Smooth muscle cell (in vitro differentiated cells): Measurements from ENCODE around the gene FAM107B. TPM values are rescaled to one million over a fixed set of nuclear protein-coding genes. Genes with fewer than 3 reads are reported as not detected.

Experiments
- DNase-seq: peaks from one replicate; lab custom pipeline; 2025; ENCODE audit not compliant: unreplicated experiment; lab: John Stamatoyannopoulos, UW
- H2AFZ ChIP-seq: fragments of 200-600 bp; sonication (generic); 2 replicates; pipeline ENCODE4 v1.6.0; 2016; ENCODE audit warnings: antibody characterized with exemption, low read depth, mild to moderate bottlenecking
- H3F3A ChIP-seq: fragments of 200-600 bp; sonication (generic); 2 replicates; pipeline ENCODE4 v1.6.0; 2017; ENCODE audit warnings: antibody characterized with exemption, low read depth
- H3K27ac ChIP-seq: fragments of 200-600 bp; sonication (generic); 2 replicates; pipeline ENCODE4 v1.5.1; 2016; ENCODE audit warnings: low read depth, mild to moderate bottlenecking
- H3K27me3 ChIP-seq: fragments of 200-600 bp; sonication (generic); 2 replicates; pipeline ENCODE4 v1.6.1; 2016; ENCODE audit warnings: low read depth, mild to moderate bottlenecking
- H3K36me3 ChIP-seq: fragments of 200-600 bp; sonication (generic); 2 replicates; pipeline ENCODE4 v1.5.1; 2016; ENCODE audit warnings: low read depth
- H3K4me1 ChIP-seq: fragments of 200-600 bp; sonication (generic); 2 replicates; pipeline ENCODE4 v1.5.1; 2016; ENCODE audit warnings: low read depth
- H3K4me2 ChIP-seq: fragments of 200-600 bp; sonication (generic); 2 replicates; pipeline ENCODE4 v1.6.0; 2016; ENCODE audit warnings: mild to moderate bottlenecking
- H3K4me3 ChIP-seq: fragments of 200-600 bp; sonication (generic); 2 replicates; pipeline ENCODE4 v1.5.1; 2016; ENCODE audit warnings: mild to moderate bottlenecking
- H3K79me2 ChIP-seq: fragments of 200-600 bp; sonication (generic); 2 replicates; pipeline ENCODE4 v1.6.0; 2016; ENCODE audit warnings: low read depth, mild to moderate bottlenecking
- H3K9ac ChIP-seq: fragments of 200-600 bp; sonication (generic); 2 replicates; pipeline ENCODE4 v1.6.0; 2016; ENCODE audit warnings: low read depth
- H3K9me3 ChIP-seq: fragments of 200-600 bp; sonication (generic); replicated peaks from 2 replicates; pipeline ENCODE4 v1.5.1; 2016; ENCODE audit warnings: low read depth
- H4K20me1 ChIP-seq: fragments of 200-600 bp; sonication (generic); 2 replicates; pipeline ENCODE4 v1.6.0; 2016; ENCODE audit warnings: low read depth
- CTCF ChIP-seq: fragments of 200-600 bp; sonication (generic); IDR thresholded peaks from 2 replicates; pipeline ENCODE4 v1.5.1; 2017; ENCODE audit warnings: borderline replicate concordance, mild to moderate bottlenecking, antibody characterized with exemption; ENCODE audit not compliant: insufficient read depth, poor library complexity, severe bottlenecking
- WGBS: methylation state at CpG from one replicate; pipeline ENCODE4 v1.1.7; 2016; ENCODE audit warnings: low lambda C conversion rate; 5-methylcytosine and 5-hydroxymethylcytosine counted together
- polyA plus RNA-seq: library from polyadenylated mRNA; unstranded; fragments of >200 nt; fragmentation: Nextera tagmentation; extraction: Ambion mirVana; gene quantifications from 2 replicates; pipeline ENCODE4 v1.2.1, GENCODE V29; 2016
- total RNA-seq: library from RNA; depleted of rRNA; stranded (reverse); fragments of >200 nt; gene quantifications from 2 replicates; pipeline ENCODE4 v1.2.3, GENCODE V29; 2014

Gene FAM107B
- total and polyA plus RNA-seq, 2 experiments from 2014 or later = 8.7 to 9.0 TPM

DNA sequence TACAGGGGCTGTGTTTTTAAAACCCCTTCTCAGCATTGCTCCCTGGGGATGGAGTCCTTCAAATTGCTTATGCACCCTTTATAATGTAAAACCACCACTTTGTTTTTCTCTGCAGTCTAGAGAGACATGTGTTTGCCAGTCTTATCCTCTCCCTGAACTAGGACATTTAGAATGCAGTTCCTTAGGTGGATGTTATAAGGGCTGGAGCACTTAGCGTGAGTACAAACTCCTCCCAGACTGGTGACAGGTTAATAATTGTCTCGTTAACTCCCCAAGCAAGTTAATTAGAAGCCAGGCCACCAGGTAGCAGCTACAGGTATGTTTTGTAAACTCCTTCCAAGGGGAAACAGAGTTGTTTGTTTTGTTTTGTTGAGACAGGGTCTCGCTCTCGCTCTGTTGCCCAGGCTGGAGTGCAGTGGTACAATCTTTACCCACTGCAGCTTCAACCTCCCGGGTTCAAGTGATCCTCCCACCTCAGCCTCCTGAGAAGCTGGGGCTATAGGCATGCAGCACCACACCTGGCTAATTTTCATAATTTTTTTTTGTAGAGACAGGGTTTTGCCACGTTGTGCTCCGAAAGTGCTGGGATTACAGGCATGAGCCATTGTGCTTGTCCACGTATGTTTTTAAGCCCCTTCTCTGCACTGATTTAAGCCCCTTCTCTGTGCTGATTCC, 100.2 kb downstream of the FAM107B start:
- no peaks in the 10 kb centered on the region for H3K9me3 ChIP-seq
- H3K4me1 ChIP-seq = peaks cover 7% of the 10 kb centered on the region
- H3F3A ChIP-seq = peaks cover 6% of the 10 kb centered on the region
- H3K79me2 ChIP-seq = no peaks in the 10 kb centered on the region
- no peaks in the 10 kb centered on the region for H3K27me3 ChIP-seq
- no peak overlapping the region for H3K27ac ChIP-seq
- no peak for TF ChIP-seq CTCF
- no peak overlapping the region for H3K4me2 ChIP-seq
- no peaks in the 10 kb centered on the region for H4K20me1 ChIP-seq
- WGBS = 70% methylated on average over 8 of the region's 8 CpGs
- no peak overlapping the region for H3K9ac ChIP-seq
- no peaks in the 10 kb centered on the region for H3K36me3 ChIP-seq
- no peak overlapping the region for H3K4me3 ChIP-seq
- no peak overlapping the region for H2AFZ ChIP-seq
- DNase-seq = no peak

- Histone ChIP-seq H3K36me3 (no peaks in the 10 kb centered on the region), H3K9me3 (no peaks in the 10 kb centered on the region), H3K9ac (no peak overlapping the region), H3K4me3 (peak overlapping the region; percentile 16), H3K4me2 (peak overlapping the region; percentile 80), H3K79me2 (no peaks in the 10 kb centered on the region), H4K20me1 (no peaks in the 10 kb centered on the region), H3F3A (peaks cover 6% of the 10 kb centered on the region), H3K27ac (peak overlapping the region; percentile 51), H3K27me3 (no peaks in the 10 kb centered on the region), H2AFZ (no peak overlapping the region), H3K4me1 (peaks cover 7% of the 10 kb centered on the region)
- DNase-seq = no peak
- WGBS = 31% methylated on average over 9 of the region's 9 CpGs
- TF ChIP-seq CTCF = no peak
These were observed 101.4 kb downstream of the FAM107B start for GRCh38 chr10:14673189-14673861.

- H3K4me3 ChIP-seq = no peak overlapping the region
- H3K27ac ChIP-seq = peak overlapping the region; percentile 79
- H3K36me3 ChIP-seq = no peaks in the 10 kb centered on the region
- H2AFZ ChIP-seq = peak overlapping the region; percentile 8
- H3K9ac ChIP-seq = no peak overlapping the region
- H3K4me1 ChIP-seq = peaks cover 7% of the 10 kb centered on the region
- no peaks in the 10 kb centered on the region for H3K79me2 ChIP-seq
- no peak for TF ChIP-seq CTCF
- DNase-seq = no peak
- no peaks in the 10 kb centered on the region for H3K27me3 ChIP-seq
- 42% methylated on average over 6 of the region's 6 CpGs for WGBS
- no peaks in the 10 kb centered on the region for H3K9me3 ChIP-seq
- H4K20me1 ChIP-seq = no peaks in the 10 kb centered on the region
- H3K4me2 ChIP-seq = peak overlapping the region; percentile 80
- peaks cover 6% of the 10 kb centered on the region for H3F3A ChIP-seq
These were observed 103.3 kb downstream of the FAM107B start for GRCh38 chr10:14671386-14671831.
